Measurements from ENCODE around the gene SSH3. TPM values are rescaled to one million over a fixed set of nuclear protein-coding genes. Genes with fewer than 3 reads are reported as not detected.

The SSH3 gene
- polyA plus RNA-seq, 1 donor from 2014 or later: 0.89 TPM

DNA sequence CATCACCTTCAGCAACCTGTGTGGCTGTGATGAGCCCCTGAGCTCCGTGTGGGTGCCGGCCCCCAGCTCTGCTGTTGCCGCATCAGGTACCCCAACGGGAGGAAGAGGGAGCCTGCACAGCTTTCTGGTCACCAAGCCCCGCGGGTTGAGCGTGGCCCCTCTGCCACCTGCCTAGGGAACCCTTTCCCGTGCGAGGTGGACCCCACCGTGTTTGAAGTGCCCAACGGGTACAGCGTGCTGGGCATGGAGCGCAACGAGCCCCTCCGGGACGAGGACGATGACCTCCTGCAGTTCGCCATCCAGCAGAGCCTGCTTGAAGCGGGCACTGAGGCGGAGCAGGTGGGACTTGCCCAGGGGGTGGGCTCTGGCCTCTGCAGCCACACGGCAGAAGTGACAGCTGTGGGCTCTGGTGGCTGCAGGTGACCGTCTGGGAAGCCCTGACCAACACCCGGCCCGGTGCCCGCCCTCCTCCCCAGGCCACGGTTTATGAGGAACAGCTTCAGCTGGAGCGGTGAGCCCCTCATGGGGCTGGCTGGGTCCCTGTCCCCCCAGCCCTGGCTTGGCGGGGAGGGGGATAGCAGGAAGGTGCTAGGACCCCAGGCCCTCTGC is 1.9 kb upstream of the SSH3 start:
- H3K4me2 ChIP-seq (ENCODE audit: low read length): no peak overlapping the region
- no peak overlapping the region for H3K27ac ChIP-seq (ENCODE audit: low read length)

DNA sequence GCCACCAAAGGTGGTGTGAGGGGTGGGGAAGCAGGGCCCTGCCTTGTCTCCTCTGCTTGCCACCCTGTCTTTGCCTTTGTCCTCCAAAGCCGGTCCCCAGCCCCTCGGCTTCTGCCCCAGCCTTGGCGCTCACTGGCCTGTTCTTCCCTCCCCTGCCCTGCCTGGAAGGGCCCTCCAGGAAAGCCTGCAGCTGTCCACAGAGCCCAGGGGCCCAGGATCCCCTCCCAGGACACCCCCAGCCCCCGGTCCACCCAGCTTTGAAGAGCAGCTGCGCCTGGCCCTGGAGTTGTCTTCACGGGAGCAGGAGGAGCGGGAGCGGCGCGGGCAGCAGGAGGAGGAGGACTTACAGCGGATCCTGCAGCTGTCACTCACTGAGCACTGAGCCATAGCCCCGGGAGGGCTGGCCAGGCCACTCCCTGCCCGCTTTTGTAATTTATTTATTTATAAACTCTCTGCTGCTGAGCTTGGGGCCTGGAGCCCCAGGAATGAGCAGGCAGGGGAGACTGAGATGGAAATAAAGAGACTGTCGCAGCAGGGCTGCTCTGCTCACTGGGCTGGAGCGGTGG is 1.3 kb upstream of the SSH3 start:
- Histone ChIP-seq H3K27me3 (ENCODE audit: insufficient read depth, low read depth, low read length) (peaks cover 17% of the 10 kb centered on the region), H2AFZ (ENCODE audit: low read depth, low read length) (no peak overlapping the region), H3K4me2 (ENCODE audit: low read length) (no peak overlapping the region), H3K79me2 (replicated peaks; ENCODE audit: insufficient read depth, low read length) (no peaks in the 10 kb centered on the region), H3K9ac (ENCODE audit: low read length) (no peak overlapping the region), H3K36me3 (ENCODE audit: insufficient read depth, low read length) (peaks cover under 1% of the 10 kb centered on the region), H3K27ac (ENCODE audit: low read length) (no peak overlapping the region), H4K20me1 (ENCODE audit: insufficient read depth) (no peaks in the 10 kb centered on the region), H3K4me3 (ENCODE audit: low read length) (peak overlapping the region; percentile 30), H3K9me3 (ENCODE audit: low read length) (no peaks in the 10 kb centered on the region), H3F3A (ENCODE audit: insufficient read depth, low read length, poor library complexity, severe bottlenecking) (no peaks in the 10 kb centered on the region), H3K9me2 (ENCODE audit: insufficient read depth, low read length) (no peaks in the 10 kb centered on the region)
- TF ChIP-seq TAF1 (IDR thresholded peaks at IDR 0.05; ENCODE audit: low read depth): no peak
- no peak for TF ChIP-seq SMC3 (conservative IDR thresholded peaks at IDR 0.05; ENCODE audit: poor library complexity)
- no peak for TF ChIP-seq EP300 (conservative IDR thresholded peaks at IDR 0.05; ENCODE audit: poor library complexity, severe bottlenecking)
- TF ChIP-seq, protein P1, sequence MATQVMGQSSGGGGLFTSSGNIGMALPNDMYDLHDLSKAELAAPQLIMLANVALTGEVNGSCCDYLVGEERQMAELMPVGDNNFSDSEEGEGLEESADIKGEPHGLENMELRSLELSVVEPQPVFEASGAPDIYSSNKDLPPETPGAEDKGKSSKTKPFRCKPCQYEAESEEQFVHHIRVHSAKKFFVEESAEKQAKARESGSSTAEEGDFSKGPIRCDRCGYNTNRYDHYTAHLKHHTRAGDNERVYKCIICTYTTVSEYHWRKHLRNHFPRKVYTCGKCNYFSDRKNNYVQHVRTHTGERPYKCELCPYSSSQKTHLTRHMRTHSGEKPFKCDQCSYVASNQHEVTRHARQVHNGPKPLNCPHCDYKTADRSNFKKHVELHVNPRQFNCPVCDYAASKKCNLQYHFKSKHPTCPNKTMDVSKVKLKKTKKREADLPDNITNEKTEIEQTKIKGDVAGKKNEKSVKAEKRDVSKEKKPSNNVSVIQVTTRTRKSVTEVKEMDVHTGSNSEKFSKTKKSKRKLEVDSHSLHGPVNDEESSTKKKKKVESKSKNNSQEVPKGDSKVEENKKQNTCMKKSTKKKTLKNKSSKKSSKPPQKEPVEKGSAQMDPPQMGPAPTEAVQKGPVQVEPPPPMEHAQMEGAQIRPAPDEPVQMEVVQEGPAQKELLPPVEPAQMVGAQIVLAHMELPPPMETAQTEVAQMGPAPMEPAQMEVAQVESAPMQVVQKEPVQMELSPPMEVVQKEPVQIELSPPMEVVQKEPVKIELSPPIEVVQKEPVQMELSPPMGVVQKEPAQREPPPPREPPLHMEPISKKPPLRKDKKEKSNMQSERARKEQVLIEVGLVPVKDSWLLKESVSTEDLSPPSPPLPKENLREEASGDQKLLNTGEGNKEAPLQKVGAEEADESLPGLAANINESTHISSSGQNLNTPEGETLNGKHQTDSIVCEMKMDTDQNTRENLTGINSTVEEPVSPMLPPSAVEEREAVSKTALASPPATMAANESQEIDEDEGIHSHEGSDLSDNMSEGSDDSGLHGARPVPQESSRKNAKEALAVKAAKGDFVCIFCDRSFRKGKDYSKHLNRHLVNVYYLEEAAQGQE (IDR thresholded peaks at IDR 0.05; ENCODE audit: borderline replicate concordance): no peak
- TF ChIP-seq EZH2 (IDR thresholded peaks at IDR 0.05; ENCODE audit: borderline replicate concordance, insufficient read depth, low read length, poor library complexity, severe bottlenecking): no peak
- TF ChIP-seq MXI1 (conservative IDR thresholded peaks at IDR 0.05; ENCODE audit: poor library complexity, severe bottlenecking): no peak
- TF ChIP-seq, protein P2, sequence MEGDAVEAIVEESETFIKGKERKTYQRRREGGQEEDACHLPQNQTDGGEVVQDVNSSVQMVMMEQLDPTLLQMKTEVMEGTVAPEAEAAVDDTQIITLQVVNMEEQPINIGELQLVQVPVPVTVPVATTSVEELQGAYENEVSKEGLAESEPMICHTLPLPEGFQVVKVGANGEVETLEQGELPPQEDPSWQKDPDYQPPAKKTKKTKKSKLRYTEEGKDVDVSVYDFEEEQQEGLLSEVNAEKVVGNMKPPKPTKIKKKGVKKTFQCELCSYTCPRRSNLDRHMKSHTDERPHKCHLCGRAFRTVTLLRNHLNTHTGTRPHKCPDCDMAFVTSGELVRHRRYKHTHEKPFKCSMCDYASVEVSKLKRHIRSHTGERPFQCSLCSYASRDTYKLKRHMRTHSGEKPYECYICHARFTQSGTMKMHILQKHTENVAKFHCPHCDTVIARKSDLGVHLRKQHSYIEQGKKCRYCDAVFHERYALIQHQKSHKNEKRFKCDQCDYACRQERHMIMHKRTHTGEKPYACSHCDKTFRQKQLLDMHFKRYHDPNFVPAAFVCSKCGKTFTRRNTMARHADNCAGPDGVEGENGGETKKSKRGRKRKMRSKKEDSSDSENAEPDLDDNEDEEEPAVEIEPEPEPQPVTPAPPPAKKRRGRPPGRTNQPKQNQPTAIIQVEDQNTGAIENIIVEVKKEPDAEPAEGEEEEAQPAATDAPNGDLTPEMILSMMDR (IDR thresholded peaks at IDR 0.05; ENCODE audit: poor library complexity, severe bottlenecking): no peak
- TF ChIP-seq RAD21 (conservative IDR thresholded peaks at IDR 0.05): no peak
- TF ChIP-seq POLR2AphosphoS5 (IDR thresholded peaks at IDR 0.05): no peak

More for the DNA sequence above, 1.9 kb upstream of the SSH3 start:
- H3K79me2 ChIP-seq (replicated peaks; ENCODE audit: insufficient read depth, low read length): no peaks in the 10 kb centered on the region
- H3K9ac ChIP-seq (ENCODE audit: low read length): no peak overlapping the region
- H3K36me3 ChIP-seq (ENCODE audit: insufficient read depth, low read length): peaks cover 4% of the 10 kb centered on the region
- no peaks in the 10 kb centered on the region for H3K9me3 ChIP-seq (ENCODE audit: low read length)
- no peak for TF ChIP-seq RAD21 (conservative IDR thresholded peaks at IDR 0.05)
- TF ChIP-seq EZH2 (IDR thresholded peaks at IDR 0.05; ENCODE audit: borderline replicate concordance, insufficient read depth, low read length, poor library complexity, severe bottlenecking): no peak
- TF ChIP-seq SMC3 (conservative IDR thresholded peaks at IDR 0.05; ENCODE audit: poor library complexity): no peak
- no peak for TF ChIP-seq TAF1 (IDR thresholded peaks at IDR 0.05; ENCODE audit: low read depth)
- no peak for TF ChIP-seq EP300 (conservative IDR thresholded peaks at IDR 0.05; ENCODE audit: poor library complexity, severe bottlenecking)
- TF ChIP-seq, protein P2 (IDR thresholded peaks at IDR 0.05; ENCODE audit: poor library complexity, severe bottlenecking): no peak
- TF ChIP-seq POLR2AphosphoS5 (IDR thresholded peaks at IDR 0.05): no peak
- no peak for TF ChIP-seq MXI1 (conservative IDR thresholded peaks at IDR 0.05; ENCODE audit: poor library complexity, severe bottlenecking)
- TF ChIP-seq, protein P1 (IDR thresholded peaks at IDR 0.05; ENCODE audit: borderline replicate concordance): no peak
- no peaks in the 10 kb centered on the region for H4K20me1 ChIP-seq (ENCODE audit: insufficient read depth)
- H3K9me2 ChIP-seq (ENCODE audit: insufficient read depth, low read length): no peaks in the 10 kb centered on the region
- no peak overlapping the region for H3K4me3 ChIP-seq (ENCODE audit: low read length)
- H2AFZ ChIP-seq (ENCODE audit: low read depth, low read length): no peak overlapping the region
- H3K27me3 ChIP-seq (ENCODE audit: insufficient read depth, low read depth, low read length): peaks cover 17% of the 10 kb centered on the region
- H3F3A ChIP-seq (ENCODE audit: insufficient read depth, low read length, poor library complexity, severe bottlenecking): no peaks in the 10 kb centered on the region

Measured in neural cell (in vitro differentiated cells).